Endothelial cell (in vitro differentiated cells): ENCODE results near the gene EIF2AK2. TPM values are rescaled to one million over a fixed set of nuclear protein-coding genes. Genes with fewer than 3 reads are reported as not detected.

Experiments used
- DNase-seq: peaks from one replicate; pipeline ENCODE4 v3.0.0; 2021; ENCODE audit warnings: low spot score
- H3K27ac Mint-ChIP-seq: one replicate; pipeline ENCODE4 v1.8.0; 2021; ENCODE audit warnings: mixed read lengths, inconsistent platforms; ENCODE audit not compliant: unreplicated experiment
- H3K27me3 Mint-ChIP-seq: one replicate; pipeline ENCODE4 v1.8.0; 2021; ENCODE audit warnings: mild to moderate bottlenecking, moderate library complexity, mixed read lengths, inconsistent platforms; ENCODE audit not compliant: unreplicated experiment
- H3K36me3 Mint-ChIP-seq: one replicate; pipeline ENCODE4 v1.8.0; 2021; ENCODE audit warnings: mild to moderate bottlenecking, low read depth, mixed read lengths, inconsistent platforms; ENCODE audit not compliant: unreplicated experiment
- H3K4me1 Mint-ChIP-seq: one replicate; pipeline ENCODE4 v1.8.0; 2021; ENCODE audit warnings: mild to moderate bottlenecking, mixed read lengths, inconsistent platforms; ENCODE audit not compliant: unreplicated experiment
- H3K4me3 Mint-ChIP-seq: one replicate; pipeline ENCODE4 v1.8.0; 2021; ENCODE audit warnings: mild to moderate bottlenecking, mixed read lengths, inconsistent platforms; ENCODE audit not compliant: unreplicated experiment
- H3K9me3 Mint-ChIP-seq: one replicate; pipeline ENCODE4 v1.8.0; 2021; ENCODE audit warnings: mixed read lengths, inconsistent platforms; ENCODE audit not compliant: unreplicated experiment
- total RNA-seq: library from RNA; stranded (reverse); fragmentation: NEBNext Ultra II Directional; extraction: Animal tissue kit (Norgen Biotek cat#: 25700); gene quantifications from one replicate; pipeline ENCODE4 v1.2.1, GENCODE V29; 2021; ENCODE audit not compliant: unreplicated experiment
- TF ChIP-seq, protein P1 (sequence below): fragments of 200-600 bp; sonication (generic); IDR thresholded peaks from one replicate; pipeline ENCODE4 v1.5.0; 2021; ENCODE audit warnings: antibody characterized with exemption; ENCODE audit not compliant: unreplicated experiment

Gene EIF2AK2
- total RNA-seq, 1 donor from 2014 or later, result 32.9 TPM

GRCh38 chr2:37181726-37182684 is 25.2 kb upstream of the EIF2AK2 start:
- Mint-ChIP-seq H3K9me3 (no peaks in the 10 kb centered on the region), H3K4me1 (peaks cover 7% of the 10 kb centered on the region), H3K36me3 (no peaks in the 10 kb centered on the region), H3K27me3 (no peaks in the 10 kb centered on the region), H3K4me3 (no peak overlapping the region), H3K27ac (peak overlapping the region; percentile 58)
- TF ChIP-seq, protein P1, sequence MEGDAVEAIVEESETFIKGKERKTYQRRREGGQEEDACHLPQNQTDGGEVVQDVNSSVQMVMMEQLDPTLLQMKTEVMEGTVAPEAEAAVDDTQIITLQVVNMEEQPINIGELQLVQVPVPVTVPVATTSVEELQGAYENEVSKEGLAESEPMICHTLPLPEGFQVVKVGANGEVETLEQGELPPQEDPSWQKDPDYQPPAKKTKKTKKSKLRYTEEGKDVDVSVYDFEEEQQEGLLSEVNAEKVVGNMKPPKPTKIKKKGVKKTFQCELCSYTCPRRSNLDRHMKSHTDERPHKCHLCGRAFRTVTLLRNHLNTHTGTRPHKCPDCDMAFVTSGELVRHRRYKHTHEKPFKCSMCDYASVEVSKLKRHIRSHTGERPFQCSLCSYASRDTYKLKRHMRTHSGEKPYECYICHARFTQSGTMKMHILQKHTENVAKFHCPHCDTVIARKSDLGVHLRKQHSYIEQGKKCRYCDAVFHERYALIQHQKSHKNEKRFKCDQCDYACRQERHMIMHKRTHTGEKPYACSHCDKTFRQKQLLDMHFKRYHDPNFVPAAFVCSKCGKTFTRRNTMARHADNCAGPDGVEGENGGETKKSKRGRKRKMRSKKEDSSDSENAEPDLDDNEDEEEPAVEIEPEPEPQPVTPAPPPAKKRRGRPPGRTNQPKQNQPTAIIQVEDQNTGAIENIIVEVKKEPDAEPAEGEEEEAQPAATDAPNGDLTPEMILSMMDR, result no peak
- DNase-seq, result no peak

- peaks cover 7% of the 10 kb centered on the region for H3K4me1 Mint-ChIP-seq
- TF ChIP-seq, protein P1, result no peak
- no peak overlapping the region for H3K27ac Mint-ChIP-seq
- no peaks in the 10 kb centered on the region for H3K36me3 Mint-ChIP-seq
- H3K9me3 Mint-ChIP-seq, result no peaks in the 10 kb centered on the region
- H3K4me3 Mint-ChIP-seq, result no peak overlapping the region
- H3K27me3 Mint-ChIP-seq, result no peaks in the 10 kb centered on the region
- DNase-seq, result no peak
These were observed 23.9 kb upstream of the EIF2AK2 start for GRCh38 chr2:37180640-37181039.

DNA sequence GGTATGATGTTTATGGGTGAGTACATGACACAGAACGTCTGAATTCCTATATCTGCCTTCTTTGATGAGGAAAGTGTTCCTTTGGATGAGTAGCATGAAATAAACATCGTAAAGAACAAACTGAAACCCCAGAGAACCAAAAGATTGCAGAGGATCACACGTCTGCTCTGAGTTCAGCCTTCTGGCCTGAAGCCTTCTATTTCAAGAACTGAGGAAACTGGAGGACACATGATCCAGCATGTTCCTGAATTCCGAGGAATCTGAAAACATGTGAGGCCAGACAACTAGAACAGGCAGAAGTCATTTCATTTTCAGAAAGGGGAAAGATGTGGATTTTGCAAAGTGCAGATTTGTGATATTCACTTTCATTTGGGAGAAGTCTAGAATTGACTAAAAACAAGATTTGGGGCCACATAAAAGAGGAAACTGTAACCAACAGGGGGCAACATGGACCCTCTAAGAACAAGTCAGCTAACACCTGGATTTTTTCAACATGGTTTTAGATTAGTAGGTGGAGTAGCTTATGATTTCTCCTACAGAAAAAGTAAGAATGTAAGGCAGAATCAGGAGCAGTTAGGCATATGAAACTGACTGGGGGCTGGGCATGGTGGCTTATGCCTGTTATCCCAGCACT is 23.3 kb upstream of the EIF2AK2 start:
- TF ChIP-seq, protein P1, result no peak
- Mint-ChIP-seq H3K9me3 (no peaks in the 10 kb centered on the region), H3K36me3 (no peaks in the 10 kb centered on the region), H3K27ac (no peak overlapping the region), H3K4me1 (peaks cover 7% of the 10 kb centered on the region), H3K4me3 (no peak overlapping the region), H3K27me3 (no peaks in the 10 kb centered on the region)
- no peak for DNase-seq

- Mint-ChIP-seq H3K9me3 (no peaks in the 10 kb centered on the region), H3K36me3 (no peaks in the 10 kb centered on the region), H3K4me3 (no peak overlapping the region), H3K4me1 (no peaks in the 10 kb centered on the region), H3K27ac (no peak overlapping the region), H3K27me3 (no peaks in the 10 kb centered on the region)
- no peak for DNase-seq
- TF ChIP-seq, protein P1, result no peak
These were observed 17.0 kb upstream of the EIF2AK2 start for GRCh38 chr2:37173741-37174140.

DNA sequence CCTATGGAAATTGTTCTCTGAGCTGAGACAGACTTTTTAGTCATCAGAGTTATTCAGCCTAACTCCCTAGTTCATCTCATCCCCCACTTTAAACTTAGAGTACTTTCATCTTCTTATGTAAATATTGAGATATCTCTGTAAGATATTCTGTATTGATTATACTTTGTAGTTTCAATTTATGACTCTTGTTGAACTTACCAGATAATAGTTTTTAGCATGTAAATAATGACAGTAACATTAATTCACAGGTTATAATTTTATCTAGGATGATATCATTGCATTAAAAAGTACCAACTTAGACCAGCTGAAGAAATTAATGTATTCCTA is 14.8 kb upstream of the EIF2AK2 start:
- no peak overlapping the region for H3K27ac Mint-ChIP-seq
- no peak for DNase-seq
- no peaks in the 10 kb centered on the region for H3K9me3 Mint-ChIP-seq
- no peaks in the 10 kb centered on the region for H3K36me3 Mint-ChIP-seq
- H3K4me1 Mint-ChIP-seq, result no peaks in the 10 kb centered on the region
- H3K4me3 Mint-ChIP-seq, result no peak overlapping the region
- no peaks in the 10 kb centered on the region for H3K27me3 Mint-ChIP-seq
- TF ChIP-seq, protein P1, result no peak
